ENCODE data around the gene CBX2. TPM values are rescaled to one million over a fixed set of nuclear protein-coding genes. Genes with fewer than 3 reads are reported as not detected.
A peak's percentile ranks its signal among the peaks of the same experiment; 100 is the strongest.

CBX2 gene
- total and polyA plus RNA-seq, 8 donors, result 2.6 to 33.8 (median 24.7) TPM

- peaks cover 12 to 29% of the 10 kb centered on the region in 2 donors for H3K4me1 ChIP-seq
- H3K4me3 ChIP-seq, result peak overlapping the region; percentile 47 to 49
- peak in 3 of 4 donors; percentile 61 to 87 (median 82) for DNase-seq
- no peaks in the 10 kb centered on the region for H3K36me3 ChIP-seq
- no peak for TF ChIP-seq CTCF (IDR thresholded peaks at IDR 0.05)
- peak overlapping the region; percentile 33 to 63 for H3K27ac ChIP-seq
- peak; percentile 45 for ATAC-seq
- intact Hi-C loops (cut with DNase I), result no loop called here
- peaks cover 35 to 95% of the 10 kb centered on the region in 2 donors for H3K27me3 ChIP-seq
- no peaks in the 10 kb centered on the region for H3K9me3 ChIP-seq
Observed at GRCh38 chr17:79777120-79777893, 641 bp upstream of the CBX2 start.

GRCh38 chr17:79778504-79779083, 646 bp downstream of the CBX2 start:
- Histone ChIP-seq H3K36me3 (no peaks in the 10 kb centered on the region), H3K4me3 (peak overlapping the region; percentile 66), H3K27ac (no peak overlapping the region), H3K27me3 (peaks cover 35 to 89% of the 10 kb centered on the region in 2 donors), H3K4me1 (peaks cover 12 to 29% of the 10 kb centered on the region in 2 donors), H3K9me3 (no peaks in the 10 kb centered on the region)
- DNase-seq (peak in 1 of 4 donors; percentile 81), ATAC-seq (peak; percentile 4)
- no peak for TF ChIP-seq CTCF (IDR thresholded peaks at IDR 0.05)
- intact Hi-C loops (cut with DNase I), result no loop called here

- no peak overlapping the region for H3K27ac ChIP-seq
- no peaks in the 10 kb centered on the region for H3K9me3 ChIP-seq
- intact Hi-C loops (cut with DNase I), result no loop called here
- H3K36me3 ChIP-seq, result peaks cover 0 to 1% of the 10 kb centered on the region in 2 donors
- ATAC-seq (no peak), DNase-seq (no peak)
- H3K4me1 ChIP-seq, result peaks cover 12 to 29% of the 10 kb centered on the region in 2 donors
- no peak for TF ChIP-seq CTCF (IDR thresholded peaks at IDR 0.05)
- H3K27me3 ChIP-seq, result peaks cover 35 to 86% of the 10 kb centered on the region in 2 donors
- peak overlapping the region in 1 of 2 donors; percentile 66 for H3K4me3 ChIP-seq
Observed at GRCh38 chr17:79779084-79779529, 1.2 kb downstream of the CBX2 start.

GRCh38 chr17:79779661-79780365, 1.9 kb downstream of the CBX2 start:
- no peak for DNase-seq
- peaks cover 33 to 86% of the 10 kb centered on the region in 2 donors for H3K27me3 ChIP-seq
- no peak for ATAC-seq
- H3K4me3 ChIP-seq, result no peak overlapping the region
- H3K27ac ChIP-seq, result no peak overlapping the region
- peaks cover 0 to 9% of the 10 kb centered on the region in 2 donors for H3K36me3 ChIP-seq
- intact Hi-C loops (cut with DNase I), result loop anchor here in 1 of 2 donors (10.0 kb wide), 2 partner anchors 135 to 195 kb away; no protein-coding TSS in a partner anchor
- no peak for TF ChIP-seq CTCF (IDR thresholded peaks at IDR 0.05)
- H3K9me3 ChIP-seq, result no peaks in the 10 kb centered on the region
- H3K4me1 ChIP-seq, result peaks cover 12 to 29% of the 10 kb centered on the region in 2 donors

Measured in left lung (tissue), 10 donors.